ENCODE results near the gene DDX54.
"Not testable (repeated sequence)": the region's sequence is repeated elsewhere in the genome, so short reads cannot be mapped to it uniquely, and the experiment has no call there.

Gene DDX54

GRCh38 chr12:113220593-113221180, 35.4 kb upstream of the DDX54 start:
- DNase-seq = peak; percentile 55

GRCh38 chr12:113216027-113216426, 30.7 kb upstream of the DDX54 start:
- no peak for DNase-seq

GRCh38 chr12:113214895-113215400, 29.7 kb upstream of the DDX54 start:
- no peak for DNase-seq

- no peak for DNase-seq
Observed at GRCh38 chr12:113211160-113211559, 25.9 kb upstream of the DDX54 start.

- DNase-seq = no peak
Observed at GRCh38 chr12:113208041-113208934, 23.0 kb upstream of the DDX54 start.

GRCh38 chr12:113207613-113208040, 22.3 kb upstream of the DDX54 start:
- DNase-seq = no peak

GRCh38 chr12:113206802-113207201, 21.5 kb upstream of the DDX54 start:
- DNase-seq = not testable (repeated sequence)

GRCh38 chr12:113204804-113205203, 19.5 kb upstream of the DDX54 start:
- no peak for DNase-seq

GRCh38 chr12:113203852-113204760, 18.8 kb upstream of the DDX54 start:
- DNase-seq = no peak

GRCh38 chr12:113202300-113203075, 17.2 kb upstream of the DDX54 start:
- no peak for DNase-seq

GRCh38 chr12:113201187-113202177, 16.2 kb upstream of the DDX54 start:
- DNase-seq = no peak

- no peak for DNase-seq
Observed at GRCh38 chr12:113200021-113200797, 14.9 kb upstream of the DDX54 start.

- no peak for DNase-seq
Observed at GRCh38 chr12:113198296-113198695, 13.0 kb upstream of the DDX54 start.

GRCh38 chr12:113197518-113198077, 12.3 kb upstream of the DDX54 start:
- no peak for DNase-seq

- DNase-seq = no peak
Observed at GRCh38 chr12:113196990-113197389, 11.7 kb upstream of the DDX54 start.

GRCh38 chr12:113196582-113196981, 11.3 kb upstream of the DDX54 start:
- no peak for DNase-seq

- no peak for DNase-seq
Observed at GRCh38 chr12:113195598-113195997, 10.3 kb upstream of the DDX54 start.

GRCh38 chr12:113194971-113195391, 9.7 kb upstream of the DDX54 start:
- no peak for DNase-seq

GRCh38 chr12:113191227-113191626, 5.9 kb upstream of the DDX54 start:
- DNase-seq = no peak

GRCh38 chr12:113190761-113191160, 5.5 kb upstream of the DDX54 start:
- DNase-seq = no peak

Data from NCI-H2227 treated with DMSO at 0.1 percent for 48 hours (cell line).